NCI-H82 treated with DMSO at 0.1 percent for 48 hours (cell line): ENCODE data around the gene D2HGDH.
"Not testable (repeated sequence)": the region's sequence is repeated elsewhere in the genome, so short reads cannot be mapped to it uniquely, and the experiment has no call there.

Experiments
- DNase-seq: peaks from one replicate; lab custom pipeline; 2025; ENCODE audit not compliant: unreplicated experiment; lab: John Stamatoyannopoulos, UW

The D2HGDH gene

DNA sequence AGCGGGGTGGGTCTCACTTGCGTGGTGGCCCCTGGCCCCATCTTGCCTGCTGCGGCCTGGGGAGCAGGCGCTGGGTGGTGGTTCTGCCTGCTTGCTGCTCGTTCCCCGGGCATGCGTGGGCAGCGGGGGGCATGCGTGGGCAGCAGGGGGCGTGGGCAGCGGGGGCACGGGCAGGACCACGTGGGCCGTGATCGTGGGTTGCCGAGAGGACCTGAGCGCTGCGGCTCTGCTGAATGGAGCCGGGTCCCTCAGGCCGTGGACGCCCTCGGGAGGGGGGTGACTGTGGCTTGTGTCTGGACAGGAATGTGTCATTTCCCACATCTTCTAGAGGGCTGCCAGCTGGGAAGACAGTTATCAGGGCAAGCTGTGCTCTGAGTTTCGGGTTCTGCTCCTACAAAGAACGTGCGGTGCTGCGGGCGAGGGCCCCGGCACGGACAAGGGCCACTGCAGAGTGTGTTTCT, 33.9 kb downstream of the D2HGDH start:
- no peak for DNase-seq

DNA sequence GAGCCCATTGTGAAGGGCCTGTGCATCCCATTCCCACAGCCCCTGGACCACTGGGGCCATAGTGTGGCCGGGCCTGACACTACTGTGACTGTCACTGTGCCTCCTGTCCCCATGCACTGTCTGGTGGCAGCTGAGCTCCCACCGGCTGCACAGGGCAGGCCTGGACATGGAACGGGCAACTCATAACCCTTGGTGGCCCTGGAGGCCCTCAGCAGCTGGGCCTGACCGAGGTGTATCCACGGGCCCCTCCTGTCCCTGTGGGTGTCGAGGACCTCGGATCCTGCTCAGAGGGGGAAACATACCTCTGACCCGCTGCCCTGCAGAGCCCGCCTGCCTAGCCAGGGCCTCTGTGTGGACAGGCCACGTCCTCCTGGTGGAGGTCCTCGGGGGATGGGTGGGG, 34.4 kb downstream of the D2HGDH start:
- no peak for DNase-seq

DNA sequence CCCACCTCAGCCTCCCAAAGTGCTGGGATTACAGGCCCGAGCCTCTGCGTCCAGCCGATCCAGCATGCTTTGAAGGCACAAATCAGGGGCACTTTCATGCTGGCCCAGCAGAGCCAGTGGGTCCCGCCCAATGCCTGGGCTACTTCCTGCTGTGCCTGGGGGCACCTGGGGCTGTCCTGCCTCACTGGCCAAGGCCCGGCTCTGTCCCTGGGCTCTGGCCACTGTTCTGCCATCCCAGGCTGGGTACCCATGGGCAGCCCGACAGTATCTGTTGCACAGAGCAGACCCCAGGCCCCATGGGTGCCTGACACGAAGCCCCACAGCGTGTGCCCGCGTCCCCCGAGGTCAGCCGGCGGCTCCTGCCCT, 35.4 kb downstream of the D2HGDH start:
- DNase-seq = no peak

DNA sequence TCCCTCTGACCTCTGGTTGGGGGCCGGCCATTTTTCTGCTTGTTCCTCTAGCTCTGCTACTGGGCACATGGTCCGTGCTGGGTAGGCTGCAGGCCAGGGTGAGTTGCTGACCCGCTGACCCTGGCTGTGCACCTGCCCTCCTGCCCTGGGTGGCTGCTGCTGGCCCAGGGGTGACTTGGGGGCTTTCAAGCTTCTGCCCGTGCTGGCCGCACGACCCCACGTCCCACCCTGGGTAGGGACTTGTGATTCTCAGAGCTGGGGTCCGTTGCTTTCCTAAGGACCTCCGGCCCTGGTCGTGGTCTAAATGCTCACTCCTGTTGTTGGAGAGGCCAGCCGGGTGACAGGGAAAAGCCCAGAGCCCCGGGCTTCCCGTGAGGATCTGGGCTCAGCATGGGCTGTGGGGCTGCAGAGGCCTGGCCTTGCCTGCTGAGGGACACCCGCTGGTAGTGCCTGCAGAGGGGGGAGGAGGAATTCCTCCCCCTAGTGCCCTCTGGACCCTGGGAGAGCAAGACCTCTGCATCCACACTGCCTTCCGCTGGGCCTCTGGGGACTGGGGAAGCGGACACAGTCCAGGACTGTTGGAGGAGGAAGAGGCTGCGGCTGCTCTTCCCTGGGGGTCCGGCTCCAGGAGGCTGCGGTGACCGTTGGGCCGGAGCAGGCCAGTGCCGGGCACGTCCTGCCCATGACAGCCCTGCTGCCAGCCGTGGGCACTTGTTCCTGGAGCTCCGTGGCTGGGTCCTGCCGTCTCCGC, 35.9 kb downstream of the D2HGDH start:
- no peak for DNase-seq

DNA sequence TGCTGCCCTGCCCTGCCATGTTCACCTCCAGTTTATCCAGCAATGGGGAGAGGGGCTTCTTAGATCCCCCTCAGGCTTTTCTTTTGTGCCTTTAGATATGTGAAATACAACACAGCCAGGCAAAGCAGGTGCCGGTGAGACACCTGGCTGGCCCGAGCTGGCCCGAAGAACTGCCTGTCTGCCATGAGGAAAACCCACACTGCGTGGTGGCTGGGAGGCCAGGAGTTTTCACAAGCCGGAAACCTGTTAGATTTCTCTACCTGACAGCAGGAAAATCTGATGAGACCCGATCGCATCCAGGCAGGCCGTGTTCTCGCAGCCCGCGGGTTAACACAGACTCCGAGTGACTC, 36.5 kb downstream of the D2HGDH start:
- no peak for DNase-seq

DNA sequence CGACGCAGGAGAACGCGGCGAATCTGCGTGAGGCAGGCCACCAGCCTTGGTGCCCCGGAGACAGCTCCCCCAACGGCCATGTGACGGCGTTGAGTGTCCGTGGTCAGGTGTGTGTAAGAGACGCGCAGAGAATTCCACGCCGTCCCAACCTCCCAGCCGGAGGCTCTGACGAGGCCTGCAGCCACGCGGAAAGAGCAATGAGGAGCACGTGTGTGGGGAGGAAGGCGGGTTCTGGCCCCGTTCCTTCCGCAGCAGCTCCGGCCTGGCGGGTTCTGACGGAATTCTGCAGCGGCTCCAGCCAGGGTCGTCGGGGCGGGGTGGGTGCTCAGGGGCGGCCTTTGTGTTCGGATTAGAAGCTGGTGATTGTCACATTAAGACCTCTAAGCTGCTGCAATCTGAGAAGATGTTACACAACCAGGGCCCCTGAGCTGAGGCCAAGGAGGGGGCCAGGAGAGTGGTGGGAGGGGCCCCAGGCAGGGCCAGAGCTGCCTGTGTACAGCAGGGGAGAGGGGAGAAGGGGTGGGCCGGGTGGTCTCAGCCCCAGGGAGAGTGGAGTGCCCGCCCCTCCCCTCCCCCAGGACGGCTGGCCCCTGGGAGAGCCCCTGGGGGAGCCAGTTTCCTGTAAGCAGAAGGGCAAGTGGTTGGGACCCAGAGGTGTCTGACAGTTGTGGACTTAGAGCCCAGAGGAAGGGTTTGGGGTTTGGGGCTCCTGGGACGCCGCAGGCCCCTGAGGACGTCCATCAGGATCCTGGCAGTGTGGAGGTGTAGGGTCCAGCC, 37.0 kb downstream of the D2HGDH start:
- DNase-seq = peak; percentile 85

DNA sequence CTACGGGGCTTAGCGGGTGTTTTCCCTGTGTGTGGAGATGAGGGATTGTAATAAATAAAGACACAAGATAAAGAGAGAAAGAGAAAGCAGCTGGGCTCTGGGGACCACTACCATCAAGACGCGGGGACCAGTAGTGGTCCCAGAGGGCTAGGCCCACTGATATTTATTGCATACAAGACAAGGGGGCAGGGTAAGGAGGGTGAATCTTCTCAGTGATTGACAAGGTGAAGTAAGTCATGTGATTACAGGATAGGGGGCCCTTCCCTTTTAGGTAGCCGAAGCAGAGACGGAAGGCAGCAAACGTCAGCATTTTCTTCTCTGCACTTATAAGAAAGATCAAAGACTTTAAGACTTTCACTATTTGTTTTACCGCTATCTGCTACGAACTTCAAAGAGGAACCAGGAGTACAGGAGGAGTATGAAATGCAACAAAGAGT, 37.7 kb downstream of the D2HGDH start:
- peak; percentile 54 for DNase-seq

DNA sequence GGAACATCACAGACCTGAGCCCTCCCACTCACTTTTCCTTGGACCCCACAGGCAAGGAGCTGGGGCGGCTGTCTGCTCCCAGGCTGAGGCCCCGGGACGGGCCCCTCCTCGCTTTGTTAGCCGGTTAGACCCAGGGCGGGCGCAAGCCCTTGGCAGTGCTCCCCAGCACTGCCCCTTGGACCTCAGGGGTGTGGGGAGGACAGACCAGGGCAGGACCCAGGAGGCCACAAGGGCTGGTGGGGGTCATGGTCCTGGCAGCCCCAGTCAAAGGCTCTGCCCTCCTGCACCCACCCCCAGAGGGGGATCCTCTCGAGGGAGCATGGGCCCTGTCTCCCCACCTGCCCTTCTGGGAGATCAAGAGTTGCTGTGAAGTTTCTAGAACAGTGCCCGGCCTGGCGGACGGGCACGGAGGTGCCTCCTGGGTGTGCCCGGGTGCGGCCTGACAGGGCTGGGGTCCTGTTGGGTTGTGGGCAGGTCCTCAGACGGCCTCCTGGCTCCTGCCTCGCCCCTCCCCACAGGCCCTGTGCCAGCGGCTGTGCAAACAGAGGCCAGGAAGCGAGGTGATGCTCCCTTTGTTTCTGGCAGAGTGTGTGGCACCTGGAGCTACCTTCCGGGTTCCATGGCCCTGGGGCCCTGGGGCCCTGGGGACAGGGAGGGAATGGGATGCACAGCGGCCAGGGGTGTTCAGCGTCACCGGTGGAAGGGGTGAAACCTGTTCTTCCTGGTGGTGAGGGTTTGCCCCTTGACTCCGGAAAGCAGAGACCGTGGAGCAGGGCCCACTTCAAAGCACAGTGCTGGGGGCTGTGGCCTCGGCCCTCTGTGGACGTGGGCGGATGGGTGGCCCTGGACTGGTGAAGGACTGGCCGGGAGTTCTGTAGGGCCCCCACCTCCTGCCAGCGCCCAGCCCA, 39.3 kb downstream of the D2HGDH start:
- DNase-seq = no peak

DNA sequence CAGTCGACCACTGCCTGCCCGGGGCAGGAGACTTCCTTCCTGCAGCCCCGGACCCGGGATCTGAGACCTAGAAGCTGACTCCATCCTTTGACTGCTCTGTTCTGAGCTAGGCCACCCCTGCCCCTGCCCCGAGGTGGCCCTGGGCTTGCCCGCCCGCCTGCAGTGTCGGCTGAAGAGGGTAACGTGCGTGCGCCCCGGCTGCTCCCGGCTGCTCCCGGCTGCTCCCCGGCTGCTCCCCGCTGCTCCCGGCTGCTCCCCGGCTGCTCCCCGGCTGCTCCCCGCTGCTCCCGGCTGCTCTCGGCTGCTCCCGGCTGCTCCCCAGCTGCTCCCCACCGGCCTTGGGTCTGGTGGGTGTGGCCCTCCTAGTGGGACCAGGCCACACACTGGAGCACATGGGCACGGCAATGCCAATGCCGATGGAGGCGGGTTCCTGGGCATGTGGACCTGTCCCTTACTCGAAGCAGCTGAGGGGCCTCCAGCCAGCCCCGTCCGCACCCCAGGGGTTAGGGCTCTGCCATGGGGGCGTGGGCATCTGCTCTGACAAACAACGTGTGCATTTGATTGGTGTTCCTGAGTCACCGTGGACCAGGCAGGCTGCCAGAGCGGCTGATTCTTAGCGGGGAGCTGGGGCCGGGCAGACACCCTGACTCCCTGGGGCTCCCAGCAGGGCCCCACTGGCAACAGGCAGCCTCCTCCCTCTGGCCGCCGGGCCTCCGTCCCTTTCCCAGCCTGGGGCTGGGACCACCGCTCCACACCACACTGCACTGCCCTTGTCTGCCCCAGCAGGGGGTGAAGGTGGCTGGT, 40.2 kb downstream of the D2HGDH start:
- DNase-seq = no peak

DNA sequence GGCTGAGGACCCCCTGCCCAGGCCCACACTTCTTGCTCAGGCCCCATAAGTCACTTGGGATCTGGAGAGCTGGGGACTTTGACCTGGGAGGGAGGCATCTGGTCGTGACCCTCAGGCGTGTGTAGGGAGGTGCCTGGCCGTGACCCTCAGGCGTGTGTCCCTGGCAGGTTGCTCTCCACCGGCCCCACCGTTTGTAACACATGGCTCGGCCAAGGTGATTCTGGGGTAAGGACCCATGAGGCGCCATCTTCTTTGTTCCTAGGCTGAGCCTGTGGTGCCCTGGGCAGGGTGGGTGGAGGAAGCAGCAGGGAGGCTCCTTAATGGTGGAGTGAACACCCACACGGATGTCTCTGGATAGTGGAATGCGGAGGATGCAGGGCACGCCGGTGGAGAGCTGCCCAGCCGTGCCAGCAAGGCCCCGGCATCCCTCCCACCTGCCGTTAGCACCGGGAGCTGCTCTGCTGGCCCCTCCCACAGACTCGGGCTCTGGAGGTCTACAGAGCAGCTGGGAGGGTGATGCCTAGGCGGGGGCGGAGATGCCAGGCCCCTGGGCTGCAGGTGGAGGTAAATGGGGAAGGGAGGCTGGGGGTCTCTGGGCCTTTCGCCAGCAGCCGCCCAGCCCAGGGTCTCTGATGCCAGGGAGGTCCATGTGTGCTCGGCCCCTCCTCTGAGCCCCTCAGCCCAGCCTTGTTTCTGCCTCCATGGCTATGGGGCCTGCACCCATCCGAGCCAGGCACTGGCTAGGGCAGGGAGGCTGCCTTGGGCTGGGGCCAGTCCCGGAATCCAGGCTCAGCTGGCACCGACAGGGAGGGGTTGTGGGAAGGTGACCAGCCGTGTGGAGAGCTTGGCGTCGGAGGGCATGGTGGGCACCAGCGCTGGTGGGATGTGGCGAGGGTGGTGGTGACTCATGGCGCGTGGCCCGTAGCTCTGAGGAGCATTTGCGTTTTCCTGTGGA, 41.1 kb downstream of the D2HGDH start:
- no peak for DNase-seq

DNA sequence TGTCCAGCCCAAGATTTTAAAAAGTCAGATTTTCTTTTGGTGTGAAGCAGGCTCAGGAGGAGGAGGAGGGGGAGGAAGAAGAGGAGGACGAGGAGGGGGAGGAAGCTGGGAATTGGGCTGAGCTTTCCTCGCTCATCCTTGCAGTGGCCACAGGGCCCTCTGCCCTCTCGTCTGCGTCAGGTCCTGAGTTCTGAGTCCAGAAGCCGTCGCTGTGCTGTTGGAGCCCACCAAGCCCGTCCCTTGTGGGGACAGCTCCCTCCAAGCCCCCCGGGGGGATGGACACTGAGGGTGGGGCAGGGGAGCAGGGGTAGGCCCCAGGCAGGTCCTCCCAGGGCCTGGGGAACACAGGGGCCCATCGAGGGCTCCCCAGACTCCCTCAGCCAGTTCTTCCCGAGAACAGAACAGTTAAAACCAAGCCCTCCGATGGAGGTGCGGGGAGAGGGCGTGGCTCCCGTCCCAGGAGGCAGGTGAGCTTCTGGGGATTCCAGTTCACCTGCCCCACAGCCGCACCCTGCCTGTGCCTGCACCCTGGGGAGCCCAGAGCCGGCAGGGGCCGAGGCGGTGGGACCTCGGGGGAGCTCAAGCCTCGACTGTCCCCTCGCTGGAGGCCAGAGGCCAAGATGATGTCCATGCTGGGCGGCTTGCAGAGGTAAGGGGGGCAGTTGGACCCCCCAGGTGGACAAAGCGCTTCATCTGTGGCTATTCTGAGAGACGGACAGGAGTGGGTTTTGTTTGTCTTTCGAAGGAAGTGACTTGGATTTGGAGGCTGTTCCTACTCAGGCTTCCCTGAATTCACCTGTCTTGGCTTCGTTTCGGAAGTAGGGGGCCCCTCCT, 42.1 kb downstream of the D2HGDH start, which contains the start of gene GAL3ST2:
GAL3ST2 (plus strand) TSS at position 487 of the 834 bp plus-strand sequence; CDS start at position 621, 134 bp downstream.
- DNase-seq = no peak

DNA sequence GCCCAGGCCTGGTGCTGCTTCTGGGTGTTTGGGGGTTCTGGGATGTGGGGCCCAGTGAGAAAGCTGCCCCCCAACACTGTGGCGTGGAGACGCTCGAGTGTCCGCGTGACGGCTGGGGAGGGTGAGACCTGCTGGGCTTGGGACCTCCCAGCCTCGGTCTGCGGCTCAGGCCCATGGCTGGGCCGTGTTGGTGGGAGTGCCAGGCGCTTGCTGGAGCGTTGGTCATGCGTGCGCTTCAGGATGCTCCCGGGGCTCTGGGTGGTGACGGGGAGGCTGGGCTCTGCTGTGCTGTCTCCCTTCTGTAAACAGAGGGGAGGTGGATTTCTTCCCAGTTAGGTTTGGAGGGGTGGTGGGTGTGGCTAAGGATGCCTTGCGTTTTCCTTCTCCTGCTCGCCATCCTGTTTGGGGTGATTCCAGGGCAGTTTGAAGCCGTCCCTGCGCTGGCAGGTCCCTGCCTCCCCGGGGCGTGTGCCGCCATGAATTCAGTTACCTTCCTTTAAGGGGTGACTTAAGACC, 42.8 kb downstream of the D2HGDH start:
- DNase-seq = no peak

DNA sequence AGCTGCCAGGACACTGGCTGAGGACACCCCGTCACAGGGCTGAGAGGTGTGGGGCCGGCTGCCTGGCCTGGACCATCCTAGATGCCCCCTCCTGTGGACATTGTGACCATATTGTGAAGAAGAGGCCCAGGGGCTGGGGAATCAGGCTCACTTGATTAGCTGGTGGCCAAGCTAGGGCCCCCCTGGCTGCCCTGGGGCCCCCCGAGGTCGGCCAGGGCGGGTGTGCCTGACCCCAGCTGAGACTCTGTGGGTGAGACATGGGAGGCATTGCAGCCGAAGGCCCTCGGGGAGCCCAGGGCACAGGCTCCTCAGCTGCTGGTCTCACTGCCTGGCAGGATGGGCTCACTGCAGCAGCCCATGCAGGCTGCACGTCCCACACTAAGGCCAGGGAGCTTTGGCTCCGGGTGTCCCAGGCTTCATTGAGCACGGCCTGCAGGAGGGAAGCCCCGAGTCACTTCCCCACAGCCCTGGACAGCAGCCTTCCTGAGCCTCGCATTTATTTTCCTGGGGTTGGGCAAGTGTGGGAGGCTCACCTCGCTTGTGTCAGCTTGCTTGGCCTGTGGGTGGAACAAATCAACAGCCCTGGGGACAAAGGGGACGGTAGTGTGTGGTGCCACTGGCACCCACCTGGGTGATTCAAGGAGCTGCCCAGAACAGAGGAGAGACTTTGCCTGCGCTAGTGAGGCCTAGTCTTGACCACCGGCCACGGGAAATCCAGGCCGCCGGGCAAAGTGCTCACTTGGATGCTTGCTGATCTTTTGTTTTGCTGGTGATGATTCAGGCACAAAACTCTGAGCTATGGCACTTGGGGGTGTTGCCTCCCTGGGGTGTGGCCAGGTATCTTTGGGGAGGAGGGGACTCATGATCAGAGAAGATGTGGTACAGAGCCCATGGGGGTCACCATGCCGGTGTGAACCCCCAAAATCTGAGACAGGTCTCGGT, 43.5 kb downstream of the D2HGDH start:
- no peak for DNase-seq

DNA sequence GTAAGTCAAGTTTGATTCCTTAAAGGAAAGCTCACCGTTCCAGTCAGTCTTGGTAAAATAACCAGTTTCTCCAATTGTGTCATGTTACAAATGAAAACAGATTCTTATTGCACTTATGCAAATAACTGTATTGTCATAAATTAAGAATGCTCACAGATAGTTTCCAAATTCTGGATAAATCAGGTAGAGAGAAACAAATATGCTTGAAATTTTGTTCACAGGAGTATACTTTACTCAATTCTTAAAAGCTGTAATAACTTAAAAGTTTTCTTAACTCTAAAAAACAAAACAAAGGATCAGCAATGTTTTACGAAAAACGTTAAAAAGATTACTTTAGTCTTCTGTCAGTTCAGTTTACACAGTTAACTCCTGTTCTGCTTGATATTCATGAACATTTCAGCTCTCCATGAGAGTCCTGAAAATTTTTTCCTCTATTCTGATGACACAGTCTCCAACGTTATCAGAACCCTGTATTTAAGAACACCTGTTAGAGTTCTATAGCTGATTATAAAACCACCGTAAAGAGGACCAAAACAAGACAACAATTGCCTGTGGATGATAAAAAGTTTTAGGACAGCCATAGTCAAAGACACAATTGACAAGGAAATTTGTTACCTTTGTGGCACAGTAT, 46.6 kb downstream of the D2HGDH start:
- DNase-seq = no peak

DNA sequence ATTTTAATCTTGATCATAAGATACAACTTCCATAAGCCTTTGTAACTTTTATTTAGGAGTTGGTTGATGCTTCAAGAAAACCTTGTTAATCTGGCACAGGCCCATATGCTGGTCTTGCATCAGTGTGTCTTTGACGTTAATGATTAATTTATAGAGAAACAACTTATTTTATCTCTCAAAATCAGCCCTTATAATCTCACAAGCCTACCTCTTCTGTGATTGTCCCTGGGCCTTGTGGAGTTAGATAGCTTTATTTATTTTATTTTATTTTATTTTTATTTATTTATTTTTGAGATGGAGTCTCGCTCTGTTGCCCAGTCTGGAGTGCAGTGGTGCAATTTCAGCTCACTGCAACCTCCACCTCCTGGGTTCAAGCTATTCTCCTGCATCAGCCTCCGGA, 47.6 kb downstream of the D2HGDH start:
- not testable (repeated sequence) for DNase-seq

DNA sequence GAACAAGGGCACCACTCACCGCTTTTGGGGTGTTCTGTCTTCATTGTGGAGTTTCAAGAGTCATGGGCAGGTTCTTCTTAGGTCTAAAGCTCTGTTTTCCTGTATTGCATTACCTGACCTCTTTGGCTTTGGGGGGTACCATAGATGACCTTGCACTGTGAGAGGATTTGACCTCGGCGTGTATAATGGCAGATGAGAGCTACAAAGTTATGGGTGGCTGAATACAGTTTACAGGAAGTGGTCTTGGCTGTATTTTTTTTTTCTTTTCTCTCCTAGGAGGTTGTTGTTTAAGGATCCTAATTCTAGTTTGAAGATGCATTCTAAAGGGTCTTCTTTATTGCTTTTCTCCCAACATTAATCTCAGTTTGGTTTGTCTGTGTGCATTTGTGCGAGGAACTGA, 53.7 kb downstream of the D2HGDH start:
- no peak for DNase-seq

DNA sequence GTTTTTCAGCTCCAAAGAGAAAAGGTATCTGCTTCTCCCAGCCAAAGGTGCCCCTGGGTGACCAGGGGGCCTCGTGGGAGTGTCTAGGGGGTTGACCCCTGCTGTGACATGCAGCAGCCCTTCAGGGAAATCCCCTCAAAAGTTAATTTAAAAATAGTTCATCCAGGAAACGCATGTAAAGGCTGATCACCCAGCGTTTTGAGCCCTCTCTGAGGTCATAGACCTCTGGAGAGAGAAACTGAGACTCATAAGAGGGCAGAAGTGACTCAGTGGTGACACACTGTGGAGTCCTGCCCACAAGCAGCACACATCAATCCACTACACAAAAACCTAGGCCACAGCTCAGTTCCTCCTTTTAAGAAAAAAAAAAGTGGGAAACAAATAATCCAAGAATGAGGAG, 54.1 kb downstream of the D2HGDH start:
- DNase-seq = no peak
